ENCODE data around the gene FOXP1. TPM values are rescaled to one million over a fixed set of nuclear protein-coding genes. Genes with fewer than 3 reads are reported as not detected.

FOXP1 gene
- total and polyA plus RNA-seq, 2 of the 8 experiments (the other 6 are each of a cell fraction or from before 2014, with no cell fraction given) = 13.9 to 25.4 TPM

GRCh38 chr3:71447803-71448202, 135.7 kb downstream of the FOXP1 start:
- Histone ChIP-seq H4K5ac (ENCODE audit: insufficient read length, low read depth, low read length) (no peak overlapping the region), H2AFZ (ENCODE audit: low read length) (no peak overlapping the region), H3K23ac (ENCODE audit: insufficient read length) (no peak overlapping the region), H3K9me3 (ENCODE audit: insufficient read depth in 2 of 2, low read depth in 1 of 2, low read length in 1 of 2) (no peaks in the 10 kb centered on the region), H3K23me2 (ENCODE audit: low read depth, low read length) (no peaks in the 10 kb centered on the region), H3K27ac (ENCODE audit: low read depth, low read length) (no peak overlapping the region), H3K56ac (replicated peaks; ENCODE audit: insufficient read length, low read depth, low read length) (no peak overlapping the region), H2BK20ac (ENCODE audit: low read length) (no peak overlapping the region), H3K79me1 (ENCODE audit: low read depth, low read length) (no peaks in the 10 kb centered on the region), H4K20me1 (replicated peaks in 1 of 2; ENCODE audit: control insufficient read depth in 1 of 2, insufficient read depth in 2 of 2, low read length in 2 of 2) (no peaks in the 10 kb centered on the region), H4K8ac (ENCODE audit: extremely low read depth, insufficient read depth, low read length) (no peak overlapping the region), H3K18ac (ENCODE audit: extremely low read depth, low read length) (no peak overlapping the region), H3K4me3 (ENCODE audit: extremely low read depth in 1 of 4, insufficient read depth in 2 of 4, low read depth in 3 of 4, low read length in 4 of 4) (no peak overlapping the region), H2BK15ac (ENCODE audit: low read length) (no peak overlapping the region), H2AK5ac (ENCODE audit: low read depth, low read length) (no peak overlapping the region), H3K27me3 (replicated peaks in 1 of 4; ENCODE audit: control insufficient read depth in 3 of 4, extremely low read depth in 1 of 4, insufficient read depth in 3 of 4, low read length in 3 of 4) (no peaks in the 10 kb centered on the region), H2BK5ac (ENCODE audit: low read depth, low read length) (no peak overlapping the region), H3K9ac (replicated peaks in 1 of 4; ENCODE audit: extremely low read depth in 1 of 4, low read depth in 3 of 4, low read length in 3 of 4) (no peak overlapping the region), H4K91ac (replicated peaks; ENCODE audit: insufficient read length, low read length) (no peak overlapping the region), H3K4me1 (replicated peaks in 1 of 4; ENCODE audit: control insufficient read depth in 3 of 4, insufficient read depth in 4 of 4, low read length in 3 of 4) (peaks cover 0 to 4% (median 1%) of the 10 kb centered on the region in 4 experiments; a peak in 2 of 7 replicates), H3K36me3 (ENCODE audit: control insufficient read depth in 2 of 4, insufficient read depth in 4 of 4, low read length in 3 of 4) (no peaks in the 10 kb centered on the region), H3K14ac (ENCODE audit: insufficient read length) (no peak overlapping the region), H3K4ac (replicated peaks; ENCODE audit: insufficient read length, low read depth, low read length) (no peak overlapping the region), H3K79me2 (ENCODE audit: control insufficient read depth in 1 of 2, insufficient read depth in 2 of 2, low read length in 2 of 2) (no peaks in the 10 kb centered on the region), H2BK12ac (ENCODE audit: low read depth, low read length) (no peak overlapping the region), H2BK120ac (replicated peaks; ENCODE audit: low read depth, low read length) (no peak overlapping the region), H3K4me2 (ENCODE audit: insufficient read depth in 1 of 2, low read depth in 2 of 2, low read length in 2 of 2) (no peak overlapping the region)
- DNase-seq (ENCODE audit: low read depth in 1 of 2, low spot score in 2 of 2) (no peak), FAIRE-seq (no peak)
- CTCF ChIA-PET (ENCODE audit: partially characterized antibody) = interaction anchor here (1.3 kb wide), 1 partner anchor 50 kb away, joined by 6 read pairs; no protein-coding TSS in a partner anchor
- POLR2A ChIA-PET (ENCODE audit: partially characterized antibody) = no interaction called here
- 89% methylated on average over 5 of the region's 5 CpGs; no CpG with 5 or more reads in 1 of the 2 experiments for WGBS, 2 experiments (ENCODE audit: extremely low coverage in 1 of 2, insufficient coverage in 1 of 2, insufficient read length in 1 of 2, insufficient replicate concordance in 2 of 2, low coverage in 1 of 2, low lambda C conversion rate in 2 of 2, missing lambda C conversion rate in 1 of 2)
- no peak for TF ChIP-seq RAD21 (IDR thresholded peaks at IDR 0.05 in 1 of 2, conservative IDR thresholded peaks at IDR 0.05 in 1 of 2; ENCODE audit: low read depth in 2 of 2, low read length in 2 of 2)
- TF ChIP-seq RXRA (IDR thresholded peaks at IDR 0.05; ENCODE audit: insufficient read depth, low read depth, low read length) = no peak
- TF ChIP-seq SAP30 (IDR thresholded peaks at IDR 0.05; ENCODE audit: insufficient read depth, insufficient replicate concordance, low read length) = no peak

Measured in H1 (cell line).